BJ (cell line): ENCODE measurements around the gene ANXA11. TPM values are rescaled to one million over a fixed set of nuclear protein-coding genes. Genes with fewer than 3 reads are reported as not detected.

ENCODE experiments used
- CTCF ChIA-PET: fragments of 350-600 bp; formaldehyde crosslinking; extraction: SDS; loops from one replicate; lab custom pipeline; 2021; ENCODE audit warnings: antibody characterized with exemption, inconsistent platforms; lab: Yijun Ruan, JAX
- POLR2A ChIA-PET: fragments of 300-600 bp; sonication (Branson Sonifier 250); formaldehyde crosslinking; extraction: SDS; loops from one replicate; lab custom pipeline; 2021; ENCODE audit warnings: antibody characterized with exemption; lab: Charles Lee
- DNase-seq: peaks from one replicate; pipeline ENCODE4 v3.0.0-alpha.2; 2011; ENCODE audit warnings: low read depth
- H3K27me3 ChIP-seq: 2 replicates; pipeline ENCODE4 v1.6.0; 2011; ENCODE audit warnings: low read length; ENCODE audit not compliant: control insufficient read depth, insufficient read depth
- H3K36me3 ChIP-seq: 2 replicates; pipeline ENCODE4 v1.5.1; 2011; ENCODE audit warnings: low read length; ENCODE audit not compliant: control insufficient read depth, insufficient read depth
- H3K4me3 ChIP-seq: 2 replicates; pipeline ENCODE4 v1.5.1; 2011; ENCODE audit warnings: low read depth, mild to moderate bottlenecking, control low read depth, low read length
- CTCF ChIP-seq: IDR thresholded peaks from 2 replicates; pipeline ENCODE4 v1.5.1; 2011; ENCODE audit warnings: low read depth, mild to moderate bottlenecking, control low read depth, inconsistent platforms, low read length, moderate library complexity; ENCODE audit not compliant: insufficient read depth
- polyA plus RNA-seq: library from polyadenylated mRNA; depleted of rRNA; stranded (reverse); fragments of >200 nt; gene quantifications from 2 replicates; pipeline ENCODE4 v1.2.3, GENCODE V29; 2011

The ANXA11 gene
- polyA plus RNA-seq, 1 experiment: 239 TPM

- ChIA-PET POLR2A (no interaction called here), CTCF (interaction anchor here (1.4 to 4.1 kb wide), 3 partner anchors 10 to 68 kb away, joined by 5 to 15 read pairs (median 6); no protein-coding TSS in a partner anchor)
- H3K36me3 ChIP-seq: peaks cover 41% of the 10 kb centered on the region
- DNase-seq: no peak
- no peak overlapping the region for H3K4me3 ChIP-seq
- no peaks in the 10 kb centered on the region for H3K27me3 ChIP-seq
- no peak for TF ChIP-seq CTCF
These were observed 50.7 kb downstream of the ANXA11 start for GRCh38 chr10:80154626-80154977.

- peaks cover 39% of the 10 kb centered on the region for H3K36me3 ChIP-seq
- H3K27me3 ChIP-seq: no peaks in the 10 kb centered on the region
- CTCF ChIA-PET: interaction anchor here (1.4 to 4.1 kb wide), 3 partner anchors 9 to 69 kb away, joined by 5 to 15 read pairs (median 6); no protein-coding TSS in a partner anchor
- no peak for TF ChIP-seq CTCF
- POLR2A ChIA-PET: no interaction called here
- DNase-seq: no peak
- no peak overlapping the region for H3K4me3 ChIP-seq
These were observed 51.9 kb downstream of the ANXA11 start for GRCh38 chr10:80153460-80153859.

- CTCF ChIA-PET: interaction anchor here (1.9 to 4.1 kb wide), 2 partner anchors 9 to 70 kb away, joined by 5 to 15 read pairs; no protein-coding TSS in a partner anchor
- no peak for DNase-seq
- H3K4me3 ChIP-seq: no peak overlapping the region
- POLR2A ChIA-PET: no interaction called here
- H3K36me3 ChIP-seq: peaks cover 37% of the 10 kb centered on the region
- no peaks in the 10 kb centered on the region for H3K27me3 ChIP-seq
- TF ChIP-seq CTCF: no peak
These were observed 52.5 kb downstream of the ANXA11 start for GRCh38 chr10:80152820-80153219.

GRCh38 chr10:80150172-80150571 is 55.2 kb downstream of the ANXA11 start:
- DNase-seq: no peak
- ChIA-PET CTCF (interaction anchor here (1.0 to 2.0 kb wide), 2 partner anchors 8 to 72 kb away, joined by 3 to 9 read pairs; no protein-coding TSS in a partner anchor), POLR2A (no interaction called here)
- TF ChIP-seq CTCF: no peak
- Histone ChIP-seq H3K4me3 (no peak overlapping the region), H3K27me3 (no peaks in the 10 kb centered on the region), H3K36me3 (peaks cover 26% of the 10 kb centered on the region)

GRCh38 chr10:80149123-80149522 is 56.2 kb downstream of the ANXA11 start:
- no peak overlapping the region for H3K4me3 ChIP-seq
- no peaks in the 10 kb centered on the region for H3K27me3 ChIP-seq
- CTCF ChIA-PET: no interaction called here
- DNase-seq: no peak
- no peak for TF ChIP-seq CTCF
- POLR2A ChIA-PET: no interaction called here
- peaks cover 23% of the 10 kb centered on the region for H3K36me3 ChIP-seq
